ENCODE data around the gene ANKRD39.

The ANKRD39 gene

DNA sequence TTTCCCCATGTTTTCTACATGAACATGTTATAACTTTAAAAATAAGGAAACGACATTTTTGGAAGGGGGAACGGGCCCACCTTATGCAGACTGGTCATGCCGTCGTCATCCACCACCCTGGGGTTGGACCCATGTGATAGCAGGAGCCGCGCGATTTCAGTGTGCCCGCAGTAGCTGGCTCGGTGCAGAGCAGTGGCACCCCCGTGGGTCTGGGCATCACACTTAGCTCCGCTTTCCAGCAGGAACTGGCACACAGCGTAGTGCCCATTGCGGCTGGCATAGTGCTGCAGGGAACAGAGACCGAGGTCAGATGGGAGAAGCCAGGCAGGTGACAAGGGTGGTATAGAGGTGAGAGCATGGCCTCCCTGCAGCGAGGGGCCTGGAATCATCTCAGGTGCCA, 4.5 kb downstream of the ANKRD39 start:
- no peak for DNase-seq

GRCh38 chr2:96852667-96853066, 5.1 kb downstream of the ANKRD39 start:
- no peak for DNase-seq

- DNase-seq: no peak
Measured at GRCh38 chr2:96848264-96848663, 9.6 kb downstream of the ANKRD39 start.

GRCh38 chr2:96847586-96847985, 10.2 kb downstream of the ANKRD39 start:
- DNase-seq: no peak

- DNase-seq: no peak
Measured at GRCh38 chr2:96846825-96847224, 11.0 kb downstream of the ANKRD39 start.

- no peak for DNase-seq
Measured at GRCh38 chr2:96844405-96844808, 13.4 kb downstream of the ANKRD39 start.

DNA sequence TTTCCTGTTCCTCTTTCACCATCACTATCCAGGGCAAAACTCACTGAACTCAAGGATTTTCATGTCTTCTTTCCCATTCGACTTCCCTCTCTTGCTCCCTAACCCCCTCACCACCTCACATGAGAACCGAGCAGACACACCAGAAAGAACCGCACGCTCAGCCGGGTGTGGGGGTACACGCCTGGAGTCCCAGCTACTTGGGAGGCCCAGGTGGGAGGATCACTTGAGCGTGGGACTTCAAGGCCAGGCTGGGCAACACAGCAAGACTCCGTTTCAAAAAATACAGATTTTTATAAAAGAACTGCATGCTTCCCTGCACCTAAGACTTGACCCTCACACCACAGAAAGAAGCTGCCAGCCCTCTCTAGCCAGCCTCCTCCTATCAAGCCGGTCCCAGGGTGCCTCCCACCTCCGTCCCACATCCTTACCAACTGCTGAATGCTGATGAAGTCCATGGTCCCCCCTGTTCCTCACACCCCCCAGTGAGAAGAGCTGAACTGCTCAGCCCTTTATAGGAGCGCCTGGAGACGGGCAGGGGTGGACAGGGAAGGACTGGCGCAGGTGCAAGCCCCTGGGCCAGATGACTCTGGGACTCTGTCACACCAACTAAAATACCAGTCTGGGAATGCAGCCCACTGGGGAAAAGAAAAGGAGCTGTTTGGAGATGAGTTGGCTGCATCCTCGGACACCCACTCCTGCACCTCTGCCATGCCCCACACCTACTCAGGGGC, 14.1 kb downstream of the ANKRD39 start, which contains the start of gene ANKRD23:
ANKRD23 (minus strand) TSS at position 484 of the 731 bp plus-strand sequence; CDS start at position 455, 29 bp downstream.
- no peak for DNase-seq

DNA sequence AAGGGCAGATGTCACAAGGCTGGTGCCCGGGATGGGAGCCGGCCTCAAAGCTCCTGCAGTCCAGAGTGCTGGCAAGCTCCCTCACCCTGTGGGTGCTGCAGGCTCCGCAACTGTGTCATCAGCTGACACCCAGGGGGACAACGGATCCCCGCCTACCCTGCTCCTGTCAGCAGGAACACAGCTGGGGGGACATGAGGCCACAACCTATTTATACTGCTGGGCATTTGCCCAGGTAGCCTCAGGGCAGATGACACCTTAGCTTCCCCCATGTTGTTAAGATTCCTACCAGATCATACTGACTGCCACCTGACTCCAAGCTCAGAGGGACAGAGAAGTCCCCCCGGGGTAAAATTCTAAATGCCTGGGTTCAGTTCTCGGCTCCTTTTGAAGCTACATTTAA, 15.2 kb downstream of the ANKRD39 start:
- DNase-seq: no peak

DNA sequence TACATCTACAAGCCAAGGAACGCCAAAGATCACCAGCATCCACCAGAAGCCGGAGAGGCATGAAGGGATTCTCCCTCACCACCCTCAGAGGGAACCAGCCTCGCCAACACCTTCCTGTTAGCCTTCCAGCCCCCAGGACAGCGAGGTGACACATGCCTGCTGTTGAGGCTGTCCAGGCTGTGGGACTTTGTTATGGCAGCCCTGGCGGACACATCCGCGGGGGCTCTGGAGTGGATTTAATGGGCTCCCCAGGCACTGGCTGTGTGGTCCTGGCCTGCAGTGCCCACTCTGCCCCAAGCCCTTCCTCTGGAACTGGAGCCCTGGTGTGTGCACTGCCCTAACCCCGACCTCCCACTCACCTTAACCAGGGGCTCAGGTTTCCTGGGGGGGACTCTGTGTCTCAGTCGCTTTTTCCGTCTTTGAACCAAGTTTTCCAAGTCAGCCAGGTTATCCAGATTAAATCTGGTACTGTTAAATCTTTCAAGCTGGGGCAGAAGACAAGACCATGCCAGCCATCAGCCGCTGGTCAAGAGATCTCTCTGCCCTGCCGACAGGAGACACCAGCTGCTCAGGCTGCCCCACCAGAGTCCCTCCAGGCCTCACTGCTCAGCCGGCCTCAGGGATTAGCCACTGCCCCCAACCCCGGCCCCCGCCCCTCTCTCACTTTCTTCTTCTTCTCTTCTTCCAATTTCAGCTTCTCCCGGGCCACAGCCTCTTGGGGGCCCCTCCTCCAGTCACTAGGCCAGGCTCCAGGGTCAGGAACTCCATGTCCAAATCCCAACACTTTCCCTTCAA, 15.9 kb downstream of the ANKRD39 start:
- no peak for DNase-seq

DNA sequence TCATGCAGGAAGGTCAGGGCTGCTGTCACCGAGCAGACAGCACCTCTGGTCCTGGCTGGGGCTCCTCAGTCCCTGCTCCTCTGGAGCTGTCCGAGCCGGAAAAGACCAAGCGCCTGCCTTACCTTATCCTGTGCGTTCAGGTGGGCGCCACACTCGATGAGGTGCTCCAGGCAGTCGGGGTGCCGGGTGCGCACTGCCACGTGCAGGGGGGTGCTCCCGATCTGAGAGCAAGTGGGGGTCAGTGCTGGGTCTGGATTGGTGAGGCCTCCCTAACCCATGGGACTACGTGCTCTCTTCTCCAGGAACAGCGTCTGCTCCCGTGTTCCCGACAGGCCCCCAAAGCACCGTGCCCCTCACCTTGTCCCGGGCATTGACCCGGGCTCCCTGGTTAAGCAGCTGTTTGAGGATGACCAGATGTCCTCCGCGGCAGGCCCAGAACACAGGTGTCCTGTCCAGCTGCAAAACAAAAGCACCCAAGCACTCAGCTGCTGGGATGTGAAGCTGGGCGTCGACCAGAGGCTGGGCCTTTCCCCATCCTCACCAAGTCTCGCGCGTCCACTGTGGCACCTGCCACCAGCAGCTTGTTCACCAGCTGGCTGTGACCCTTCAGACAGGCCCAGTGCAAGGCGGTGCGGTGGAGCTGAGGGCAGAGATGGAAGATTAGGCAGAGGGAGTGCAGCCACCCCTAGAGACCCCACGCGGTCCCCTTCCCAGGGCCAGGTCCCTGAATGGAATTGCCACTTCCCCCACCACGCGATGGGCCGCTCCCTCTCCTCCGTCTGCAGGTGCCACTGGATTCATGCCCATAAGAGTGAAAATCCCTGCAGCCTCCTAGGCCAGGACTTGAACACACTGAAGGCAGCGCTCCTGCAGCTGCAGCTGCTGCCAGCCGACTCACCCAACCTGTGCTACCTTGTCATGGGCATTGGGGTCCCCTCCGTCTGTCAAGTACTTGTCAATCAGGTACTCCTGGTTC, 17.7 kb downstream of the ANKRD39 start:
- DNase-seq: no peak

GRCh38 chr2:96839293-96839874, 18.4 kb downstream of the ANKRD39 start:
- peak; percentile 78 for DNase-seq

- DNase-seq: no peak
Measured at GRCh38 chr2:96838345-96839292, 19.2 kb downstream of the ANKRD39 start.

- DNase-seq: no peak
Measured at GRCh38 chr2:96837575-96837974, 20.2 kb downstream of the ANKRD39 start.

DNA sequence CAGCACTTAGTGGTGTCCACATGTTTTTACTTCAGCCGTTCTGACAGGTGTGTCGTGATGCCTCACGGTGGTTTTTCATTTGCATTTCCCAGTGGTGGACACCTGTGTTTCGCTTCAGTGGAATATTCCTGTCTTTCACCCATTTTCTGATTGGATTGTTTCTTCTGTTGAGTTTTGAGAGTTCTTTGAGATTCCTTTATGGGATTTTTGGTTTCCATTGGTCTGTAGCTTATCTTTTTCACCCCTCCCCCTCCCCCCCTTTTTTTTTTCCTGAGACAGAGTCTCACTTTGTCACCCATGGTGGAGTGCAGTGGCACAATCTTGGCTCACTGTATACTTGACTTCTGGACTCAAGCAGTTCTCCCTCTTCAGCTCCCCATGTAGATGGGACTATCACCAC, 22.0 kb downstream of the ANKRD39 start:
- no peak for DNase-seq

DNA sequence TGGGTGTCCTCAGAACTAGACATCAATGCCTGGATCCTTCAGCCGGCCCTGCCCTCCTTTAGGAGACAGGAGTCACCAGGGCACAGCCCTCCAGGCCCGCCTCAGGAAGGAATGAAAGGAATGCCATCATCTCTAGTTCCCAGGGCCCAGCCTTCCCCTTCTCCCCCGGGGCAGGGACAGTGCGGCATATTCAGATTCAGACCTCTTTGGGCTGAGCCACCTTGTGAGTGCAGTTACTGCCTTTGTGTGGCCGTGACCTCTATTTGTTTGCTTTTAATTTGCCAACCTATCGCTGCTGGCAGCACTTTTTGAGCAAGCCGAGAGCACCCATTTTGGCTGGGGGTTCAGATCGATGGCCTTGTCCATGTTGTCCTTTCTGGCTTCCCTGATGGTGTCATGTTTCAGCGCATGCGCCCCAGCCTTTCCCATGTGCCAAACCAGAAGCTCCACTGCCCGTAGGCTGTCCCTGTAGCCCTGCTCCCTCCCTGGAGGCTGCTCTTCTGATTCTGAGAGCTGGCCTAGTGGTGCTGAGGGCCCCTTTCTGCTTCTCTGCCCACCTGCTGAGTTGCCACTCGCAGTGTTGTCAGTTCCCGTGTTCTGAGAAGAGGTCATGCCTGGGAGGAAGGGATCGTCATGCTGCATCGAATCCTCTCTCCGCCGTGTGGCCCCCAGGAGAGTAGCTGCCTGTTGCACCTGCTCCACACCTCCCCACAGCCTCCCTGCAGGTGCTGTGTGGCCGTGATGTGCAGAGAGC, 24.9 kb downstream of the ANKRD39 start:
- DNase-seq: no peak

- no peak for DNase-seq
Measured at GRCh38 chr2:96832408-96832753, 25.4 kb downstream of the ANKRD39 start.

- DNase-seq: no peak
Measured at GRCh38 chr2:96831679-96832078, 26.1 kb downstream of the ANKRD39 start.

DNA sequence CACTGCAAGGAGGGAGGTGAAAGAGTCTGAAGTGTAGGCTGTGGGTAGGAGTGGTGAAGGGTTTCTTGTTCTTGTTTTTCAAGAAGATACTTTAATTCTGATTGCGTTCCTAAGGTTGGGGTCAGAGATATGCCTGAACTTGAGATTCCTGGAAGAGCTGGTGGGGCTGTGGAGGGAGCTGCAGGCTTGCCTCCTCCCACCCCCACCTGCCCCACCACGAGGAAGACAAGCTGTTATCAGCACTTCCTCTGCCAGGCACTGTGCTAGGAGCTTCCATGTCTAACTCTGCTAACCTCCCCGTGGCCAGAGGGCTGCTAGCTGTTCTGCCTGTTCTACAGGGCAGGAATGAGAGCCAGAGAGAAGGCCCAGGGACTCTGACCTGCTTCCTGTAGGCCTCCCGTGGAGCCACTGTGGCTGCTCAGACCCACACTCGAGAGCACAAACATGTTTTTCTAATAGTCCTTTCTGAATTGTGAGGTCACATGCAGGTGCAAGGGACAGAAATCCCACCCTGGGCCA, 27.7 kb downstream of the ANKRD39 start:
- no peak for DNase-seq

DNA sequence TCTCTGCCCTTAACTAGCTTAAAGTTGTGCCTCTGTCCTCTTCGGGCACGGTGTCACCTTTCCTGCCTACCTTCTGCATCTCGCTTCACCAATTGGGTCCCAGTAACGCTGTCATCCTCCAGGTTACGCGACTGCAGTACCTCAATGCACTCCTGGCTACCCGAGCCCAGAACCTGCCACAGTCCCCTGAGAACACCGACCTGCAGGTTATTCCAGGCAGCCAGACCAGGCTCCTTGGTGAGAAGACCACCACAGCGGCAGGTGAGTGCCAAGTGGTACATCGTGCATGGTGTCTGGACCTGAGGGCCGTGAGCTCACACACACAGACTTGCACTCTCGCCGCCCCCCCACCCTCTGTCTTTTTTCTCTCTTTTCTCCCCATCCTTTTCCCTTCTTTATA, 28.9 kb downstream of the ANKRD39 start:
- no peak for DNase-seq

DNA sequence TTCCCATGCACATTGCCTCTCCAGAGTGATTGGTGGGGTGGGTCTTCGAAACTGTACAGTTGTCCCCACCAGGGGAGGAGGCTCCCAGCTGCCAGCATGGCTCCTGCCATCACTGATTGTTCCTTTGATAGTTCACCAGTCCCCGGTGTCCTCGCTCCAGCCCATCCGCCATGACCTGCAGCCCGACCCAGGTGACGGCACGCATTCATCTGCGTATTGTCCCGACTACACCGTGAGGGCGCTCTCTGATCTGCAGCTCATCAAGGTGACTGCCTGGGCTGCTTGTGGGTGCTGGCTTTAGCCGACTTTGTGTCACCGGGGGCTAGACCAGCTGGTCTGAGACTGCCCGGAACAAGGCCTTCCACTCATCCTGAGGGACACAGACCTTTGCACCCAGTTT, 29.4 kb downstream of the ANKRD39 start:
- no peak for DNase-seq

Measured in CD4-positive, alpha-beta T cell treated with Interleukin-15 for 1 hour (primary cell).